SK-N-MC (cell line): Measurements from ENCODE around the gene HNRNPF.

Experiments
- DNase-seq: peaks from one replicate; pipeline ENCODE4 v3.0.0-alpha.2; 2011; ENCODE audit warnings: low read depth, low spot score
- H3K27ac ChIP-seq: fragments of 200-600 bp; sonication (generic); 2 replicates; pipeline ENCODE4 v1.5.1; 2016; ENCODE audit warnings: mixed run types
- H3K36me3 ChIP-seq: fragments of 200-600 bp; sonication (generic); 2 replicates; pipeline ENCODE4 v1.6.1; 2017; ENCODE audit warnings: antibody characterized with exemption, low read length, mixed read lengths; ENCODE audit not compliant: insufficient read depth
- H3K4me3 ChIP-seq: fragments of 200-600 bp; sonication (generic); 2 replicates; pipeline ENCODE4 v1.5.1; 2016
- H3K9ac ChIP-seq: fragments of 200-600 bp; sonication (generic); 2 replicates; pipeline ENCODE4 v1.8.0; 2017; ENCODE audit warnings: mixed run types, mixed read lengths; ENCODE audit not compliant: insufficient read length
- H3K9me3 ChIP-seq: fragments of 200-600 bp; sonication (generic); 2 replicates; pipeline ENCODE4 v1.6.1; 2017; ENCODE audit warnings: low read depth, mild to moderate bottlenecking, antibody characterized with exemption, low read length, moderate library complexity, mixed read lengths
- EZH2 ChIP-seq: fragments of 200-600 bp; sonication (generic); IDR thresholded peaks from one replicate; pipeline ENCODE4 v1.6.1; 2017; ENCODE audit warnings: antibody characterized with exemption
- FOXP2 ChIP-seq: optimal IDR thresholded peaks from 2 replicates; pipeline ENCODE3; 2011; ENCODE audit warnings: mild to moderate bottlenecking, moderate library complexity; ENCODE audit not compliant: insufficient read depth; ENCODE audit errors: extremely low read length, control extremely low read depth
- POLR2AphosphoS5 ChIP-seq: IDR thresholded peaks from 2 replicates; pipeline ENCODE4 v1.6.1; 2012; ENCODE audit warnings: mild to moderate bottlenecking, low read depth, low read length, borderline replicate concordance

The HNRNPF gene

GRCh38 chr10:43387678-43388032, 21.3 kb downstream of the HNRNPF start:
- no peaks in the 10 kb centered on the region for H3K9me3 ChIP-seq
- H3K36me3 ChIP-seq: peaks cover 63% of the 10 kb centered on the region
- no peak overlapping the region for H3K27ac ChIP-seq
- no peak for TF ChIP-seq EZH2
- TF ChIP-seq FOXP2: no peak
- no peak for DNase-seq
- no peak overlapping the region for H3K9ac ChIP-seq
- no peak overlapping the region for H3K4me3 ChIP-seq

- no peak overlapping the region for H3K27ac ChIP-seq
- no peak for DNase-seq
- no peaks in the 10 kb centered on the region for H3K9me3 ChIP-seq
- no peak overlapping the region for H3K4me3 ChIP-seq
- no peak for TF ChIP-seq FOXP2
- TF ChIP-seq POLR2AphosphoS5: no peak; the same call in 1 of the 2 replicates
- no peak for TF ChIP-seq EZH2
- H3K36me3 ChIP-seq: peaks cover 58% of the 10 kb centered on the region
- H3K9ac ChIP-seq: no peak overlapping the region
Observed at GRCh38 chr10:43386981-43387677, 21.9 kb downstream of the HNRNPF start.

GRCh38 chr10:43386549-43386948, 22.4 kb downstream of the HNRNPF start:
- no peak overlapping the region for H3K9ac ChIP-seq
- no peak for TF ChIP-seq FOXP2
- no peak for TF ChIP-seq EZH2
- no peak for TF ChIP-seq POLR2AphosphoS5
- no peaks in the 10 kb centered on the region for H3K9me3 ChIP-seq
- peaks cover 53% of the 10 kb centered on the region for H3K36me3 ChIP-seq
- DNase-seq: no peak
- H3K4me3 ChIP-seq: no peak overlapping the region
- H3K27ac ChIP-seq: peak overlapping the region; percentile 42; the same call in 1 of the 2 replicates

- Histone ChIP-seq H3K9me3 (no peaks in the 10 kb centered on the region), H3K36me3 (peaks cover 45% of the 10 kb centered on the region), H3K4me3 (no peak overlapping the region), H3K9ac (no peak overlapping the region), H3K27ac (peak overlapping the region; percentile 42; the same call in 1 of the 2 replicates)
- DNase-seq: no peak
- no peak for TF ChIP-seq EZH2
- no peak for TF ChIP-seq FOXP2
- no peak for TF ChIP-seq POLR2AphosphoS5
Observed at GRCh38 chr10:43385412-43386004, 23.5 kb downstream of the HNRNPF start.

GRCh38 chr10:43384252-43385221, 24.4 kb downstream of the HNRNPF start:
- Histone ChIP-seq H3K4me3 (no peak overlapping the region), H3K27ac (no peak overlapping the region), H3K9me3 (no peaks in the 10 kb centered on the region), H3K9ac (no peak overlapping the region), H3K36me3 (peaks cover 36% of the 10 kb centered on the region)
- TF ChIP-seq EZH2 (no peak), POLR2AphosphoS5 (peak; percentile 38; the same call in 1 of the 2 replicates)
- DNase-seq: no peak

GRCh38 chr10:43383204-43383971, 25.6 kb downstream of the HNRNPF start:
- TF ChIP-seq FOXP2 (no peak), POLR2AphosphoS5 (0 out of 2 replicates have a peak, but pooled peaks have one; percentile 4), EZH2 (no peak)
- no peak overlapping the region for H3K27ac ChIP-seq
- DNase-seq: no peak

GRCh38 chr10:43380610-43381222, 28.3 kb downstream of the HNRNPF start:
- Histone ChIP-seq H3K4me3 (no peak overlapping the region), H3K36me3 (no peaks in the 10 kb centered on the region), H3K27ac (peak overlapping the region; percentile 31; the same call in 1 of the 2 replicates), H3K9ac (no peak overlapping the region), H3K9me3 (no peaks in the 10 kb centered on the region)
- no peak for TF ChIP-seq EZH2
- no peak for TF ChIP-seq FOXP2
- no peak for TF ChIP-seq POLR2AphosphoS5
- no peak for DNase-seq

More at GRCh38 chr10:43383204-43383971, 25.6 kb downstream of the HNRNPF start:
- Histone ChIP-seq H3K9ac (no peak overlapping the region), H3K4me3 (no peak overlapping the region), H3K9me3 (no peaks in the 10 kb centered on the region), H3K36me3 (peaks cover 25% of the 10 kb centered on the region)

- Histone ChIP-seq H3K9ac (no peak overlapping the region), H3K27ac (no peak overlapping the region), H3K9me3 (no peaks in the 10 kb centered on the region), H3K4me3 (no peak overlapping the region), H3K36me3 (no peaks in the 10 kb centered on the region)
- no peak for DNase-seq
- TF ChIP-seq FOXP2 (no peak), EZH2 (no peak), POLR2AphosphoS5 (no peak)
Observed at GRCh38 chr10:43377424-43377883, 31.5 kb downstream of the HNRNPF start.
